OCI-LY3 (cell line): ENCODE data around the gene TRIM33.
"Not testable (repeated sequence)": the region's sequence is repeated elsewhere in the genome, so short reads cannot be mapped to it uniquely, and the experiment has no call there.

Experiments used
- EZH2phosphoT487 ChIP-seq: fragments of 200-600 bp; shearing (Covaris generic); IDR thresholded peaks from 2 replicates; pipeline ENCODE4 v1.6.1; 2018; ENCODE audit warnings: antibody characterized with exemption, mixed run types, low read depth
- TF ChIP-seq, protein P1 (sequence below): fragments of 200-600, 300-600 bp; sonication (generic); IDR thresholded peaks from 2 replicates; pipeline ENCODE4 v1.5.1; 2014; ENCODE audit warnings: antibody characterized with exemption, low read length, low read depth

- TF ChIP-seq, protein P1, sequence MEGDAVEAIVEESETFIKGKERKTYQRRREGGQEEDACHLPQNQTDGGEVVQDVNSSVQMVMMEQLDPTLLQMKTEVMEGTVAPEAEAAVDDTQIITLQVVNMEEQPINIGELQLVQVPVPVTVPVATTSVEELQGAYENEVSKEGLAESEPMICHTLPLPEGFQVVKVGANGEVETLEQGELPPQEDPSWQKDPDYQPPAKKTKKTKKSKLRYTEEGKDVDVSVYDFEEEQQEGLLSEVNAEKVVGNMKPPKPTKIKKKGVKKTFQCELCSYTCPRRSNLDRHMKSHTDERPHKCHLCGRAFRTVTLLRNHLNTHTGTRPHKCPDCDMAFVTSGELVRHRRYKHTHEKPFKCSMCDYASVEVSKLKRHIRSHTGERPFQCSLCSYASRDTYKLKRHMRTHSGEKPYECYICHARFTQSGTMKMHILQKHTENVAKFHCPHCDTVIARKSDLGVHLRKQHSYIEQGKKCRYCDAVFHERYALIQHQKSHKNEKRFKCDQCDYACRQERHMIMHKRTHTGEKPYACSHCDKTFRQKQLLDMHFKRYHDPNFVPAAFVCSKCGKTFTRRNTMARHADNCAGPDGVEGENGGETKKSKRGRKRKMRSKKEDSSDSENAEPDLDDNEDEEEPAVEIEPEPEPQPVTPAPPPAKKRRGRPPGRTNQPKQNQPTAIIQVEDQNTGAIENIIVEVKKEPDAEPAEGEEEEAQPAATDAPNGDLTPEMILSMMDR, result not testable (repeated sequence)
- not testable (repeated sequence) for TF ChIP-seq EZH2phosphoT487
Observed at GRCh38 chr1:114387585-114387984, 123.4 kb downstream of the TRIM33 start.
